Testis (tissue), 3 donors: Measurements from ENCODE around the gene ZNF618. TPM values are rescaled to one million over a fixed set of nuclear protein-coding genes. Genes with fewer than 3 reads are reported as not detected.

Source experiments
- DNase-seq: peaks from one replicate; pipeline ENCODE4 v3.0.0-alpha.2; 2019
- H3K27ac ChIP-seq, 2 donors: fragments of 200-600 bp; sonication (generic); one replicate each; pipeline ENCODE4 v1.5.1; 2019
- H3K27me3 ChIP-seq: fragments of 200-600 bp; sonication (generic); one replicate; pipeline ENCODE4 v1.5.1; 2019
- H3K36me3 ChIP-seq: fragments of 200-600 bp; sonication (generic); one replicate; pipeline ENCODE4 v1.5.1; 2017; ENCODE audit warnings: low read depth; ENCODE audit errors: missing control alignments
- H3K4me1 ChIP-seq: fragments of 200-600 bp; sonication (generic); one replicate; pipeline ENCODE4 v1.5.1; 2019
- H3K4me3 ChIP-seq, 2 donors: fragments of 200-600 bp; sonication (generic); one replicate each; pipeline ENCODE4 v1.5.1; 2017 to 2019
- H3K9me3 ChIP-seq: fragments of 200-600 bp; sonication (generic); one replicate; pipeline ENCODE4 v1.5.1; 2017
- CTCF ChIP-seq, 3 experiments: fragments of 450-650 bp in 2 of 3; fragments of 200-600 bp in 1 of 3; sonication (generic) in 1 of 3; IDR thresholded peaks; one replicate each; pipeline ENCODE4 v1.5.1; 2016 to 2019; ENCODE audit warnings: antibody characterized with exemption in 3 of 3, mild to moderate bottlenecking in 2 of 3, moderate library complexity in 1 of 3
- POLR2A ChIP-seq: fragments of 450-650 bp; IDR thresholded peaks from one replicate; pipeline ENCODE4 v1.6.1; 2017; ENCODE audit warnings: antibody characterized with exemption, mild to moderate bottlenecking, moderate library complexity
- WGBS, 2 donors: methylation state at CpG; one replicate each; pipeline ENCODE4 v1.1.5; 2018; 5-methylcytosine and 5-hydroxymethylcytosine counted together
- intact Hi-C: fragments of 100-400 bp; cut with DNase I; formaldehyde crosslinking; loops from one replicate; pipeline ENCODE4 v1.15.1; 2023; ENCODE audit warnings: low total_unique reads
- polyA plus RNA-seq: library from polyadenylated mRNA; stranded (reverse); fragments of 350-450 nt; fragmentation: Illumina TruSeq; extraction: RNeasy Lipid Tissue Mini Kit (QIAGEN cat#74804); gene quantifications from one replicate; pipeline ENCODE4 v1.2.3, GENCODE V29; 2014; ENCODE audit warnings: low read depth, low replicate concordance; ENCODE audit not compliant: insufficient read depth
- total RNA-seq, 2 donors: library from RNA; depleted of rRNA; stranded (reverse); fragments of >200 nt; gene quantifications; one replicate each; pipeline ENCODE4 v1.2.3, GENCODE V29; 2016

The ZNF618 gene
- total and polyA plus RNA-seq, 3 donors from 2014 or later = 6.8 to 15.2 (median 14.6) TPM

- no peak for DNase-seq
- no peak overlapping the region for H3K27ac ChIP-seq
- H3K9me3 ChIP-seq = no peaks in the 10 kb centered on the region
- no peaks in the 10 kb centered on the region for H3K36me3 ChIP-seq
- intact Hi-C loops = no loop called here
- H3K4me3 ChIP-seq = no peak overlapping the region
- no peak for TF ChIP-seq POLR2A
- TF ChIP-seq CTCF (IDR thresholded peaks at IDR 0.05) = no peak
- no peaks in the 10 kb centered on the region for H3K27me3 ChIP-seq
- WGBS, 2 donors = 86 to 90% methylated on average over 11 of the region's 11 CpGs
- H3K4me1 ChIP-seq = no peaks in the 10 kb centered on the region
Observed at GRCh38 chr9:113946496-113947115, 70.5 kb downstream of the ZNF618 start.

GRCh38 chr9:113947941-113948340 is 71.8 kb downstream of the ZNF618 start:
- TF ChIP-seq POLR2A (no peak), CTCF (IDR thresholded peaks at IDR 0.05) (no peak)
- no peaks in the 10 kb centered on the region for H3K27me3 ChIP-seq
- H3K4me1 ChIP-seq = no peaks in the 10 kb centered on the region
- no peaks in the 10 kb centered on the region for H3K9me3 ChIP-seq
- no peak for DNase-seq
- WGBS, 2 donors = 82 to 87% methylated on average over 8 of the region's 8 CpGs
- intact Hi-C loops = no loop called here
- H3K36me3 ChIP-seq = no peaks in the 10 kb centered on the region
- H3K27ac ChIP-seq = no peak overlapping the region
- H3K4me3 ChIP-seq = no peak overlapping the region

GRCh38 chr9:113948891-113949570 is 72.9 kb downstream of the ZNF618 start:
- intact Hi-C loops = no loop called here
- 78 to 80% methylated on average over 11 of the region's 11 CpGs for WGBS, 2 donors
- no peaks in the 10 kb centered on the region for H3K9me3 ChIP-seq
- no peaks in the 10 kb centered on the region for H3K36me3 ChIP-seq
- no peak overlapping the region for H3K27ac ChIP-seq
- H3K27me3 ChIP-seq = no peaks in the 10 kb centered on the region
- no peak for DNase-seq
- H3K4me1 ChIP-seq = no peaks in the 10 kb centered on the region
- no peak overlapping the region for H3K4me3 ChIP-seq
- TF ChIP-seq CTCF (IDR thresholded peaks at IDR 0.05) (no peak), POLR2A (no peak)

DNA sequence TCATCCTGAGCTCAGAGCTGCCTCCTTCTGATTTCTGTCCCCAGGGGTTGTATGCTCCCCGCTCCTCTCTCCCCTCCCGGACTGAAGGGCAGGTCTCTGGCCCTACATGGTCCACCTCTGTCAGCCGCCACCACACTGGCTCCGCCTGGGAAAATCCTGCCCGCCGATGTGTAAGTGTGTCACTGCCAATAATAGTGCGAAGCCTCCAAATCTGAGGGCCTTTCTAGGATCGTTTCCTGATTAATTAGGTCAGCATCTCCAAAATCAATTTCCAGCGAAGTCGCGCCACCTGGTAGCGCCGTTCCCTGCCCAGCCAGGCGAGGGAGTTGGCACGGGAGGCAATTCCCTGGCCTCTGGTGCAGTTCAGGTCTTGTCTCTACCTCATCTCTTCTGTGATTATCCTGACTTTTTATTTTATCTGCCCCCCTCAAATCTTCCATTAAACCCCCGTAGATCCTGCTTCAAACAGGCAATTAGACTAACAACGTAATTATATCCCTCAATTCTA is 73.5 kb downstream of the ZNF618 start:
- H3K4me3 ChIP-seq = no peak overlapping the region
- H3K27ac ChIP-seq = no peak overlapping the region
- no peaks in the 10 kb centered on the region for H3K27me3 ChIP-seq
- 93 to 95% methylated on average over 17 of the region's 17 CpGs for WGBS, 2 donors
- TF ChIP-seq POLR2A = no peak
- TF ChIP-seq CTCF (IDR thresholded peaks at IDR 0.05) = no peak
- intact Hi-C loops = no loop called here
- H3K36me3 ChIP-seq = no peaks in the 10 kb centered on the region
- DNase-seq = no peak
- no peaks in the 10 kb centered on the region for H3K9me3 ChIP-seq
- no peaks in the 10 kb centered on the region for H3K4me1 ChIP-seq
